Colonic mucosa (tissue), 4 donors: Measurements from ENCODE around the gene PEDS1. TPM values are rescaled to one million over a fixed set of nuclear protein-coding genes. Genes with fewer than 3 reads are reported as not detected.

Experiments
- DNase-seq: peaks from one replicate; pipeline ENCODE4 v3.0.0-alpha.2; 2020
- H3K27ac ChIP-seq: fragments of 200-600 bp; one replicate; pipeline ENCODE4 v1.8.0; 2021
- H3K27me3 ChIP-seq: fragments of 200-600 bp; one replicate; pipeline ENCODE4 v1.8.0; 2021
- H3K36me3 ChIP-seq: fragments of 200-600 bp; one replicate; pipeline ENCODE4 v1.8.0; 2021
- H3K4me1 ChIP-seq: fragments of 200-600 bp; one replicate; pipeline ENCODE4 v1.8.0; 2021; ENCODE audit warnings: mild to moderate bottlenecking
- H3K4me3 ChIP-seq: fragments of 200-600 bp; one replicate; pipeline ENCODE4 v1.8.0; 2021
- H3K9ac ChIP-seq, 2 donors: one replicate each; pipeline ENCODE4 v1.7.0; 2013; ENCODE audit warnings: control low read depth in 2 of 2, low read depth in 2 of 2, low read length in 2 of 2
- H3K9me3 ChIP-seq: fragments of 200-600 bp; one replicate; pipeline ENCODE4 v1.8.0; 2021
- CTCF ChIP-seq: fragments of 200-600 bp; IDR thresholded peaks from one replicate; pipeline ENCODE4 v1.8.0; 2022; ENCODE audit warnings: antibody characterized with exemption, mild to moderate bottlenecking
- intact Hi-C: fragments of 100-400 bp; cut with DNase I; formaldehyde crosslinking; loops from one replicate; pipeline ENCODE4 v1.14.1; 2022
- total RNA-seq, 2 donors: library from RNA; stranded (reverse); fragmentation: NEBNext Ultra II Directional in 1 of 2; extraction: Animal tissue kit (Norgen Biotek cat#: 25700) in 1 of 2; gene quantifications; one replicate each; pipeline ENCODE4 v1.2.1, GENCODE V29; 2021
- donor health status: healthy.
- donor health status: DM: no; HTN: no; CAD: no.
- donor health status: DM: no; HTN: no; CAD: no.

Gene PEDS1
- total RNA-seq, 2 donors from 2014 or later, result 23.1 to 29.1 TPM

- TF ChIP-seq CTCF, result no peak
- Histone ChIP-seq H3K9me3 (no peaks in the 10 kb centered on the region), H3K9ac (no peak overlapping the region), H3K27me3 (no peaks in the 10 kb centered on the region), H3K36me3 (peaks cover 11% of the 10 kb centered on the region), H3K4me3 (no peak overlapping the region), H3K27ac (peak overlapping the region; percentile 36), H3K4me1 (no peaks in the 10 kb centered on the region)
- intact Hi-C loops, result no loop called here
- DNase-seq, result peak; percentile 84
Measured at GRCh38 chr20:50126662-50127061, 26.9 kb downstream of the PEDS1 start.

GRCh38 chr20:50125279-50125678 lies 28.2 kb downstream of the PEDS1 start:
- H3K9me3 ChIP-seq, result no peaks in the 10 kb centered on the region

GRCh38 chr20:50124496-50124895 lies 29.0 kb downstream of the PEDS1 start:
- intact Hi-C loops, result no loop called here
- Histone ChIP-seq H3K9me3 (no peaks in the 10 kb centered on the region), H3K27me3 (no peaks in the 10 kb centered on the region), H3K36me3 (peaks cover 11% of the 10 kb centered on the region), H3K4me1 (no peaks in the 10 kb centered on the region), H3K9ac (no peak overlapping the region), H3K4me3 (no peak overlapping the region), H3K27ac (no peak overlapping the region)
- no peak for TF ChIP-seq CTCF
- no peak for DNase-seq

More at GRCh38 chr20:50125279-50125678, 28.2 kb downstream of the PEDS1 start:
- Histone ChIP-seq H3K27ac (no peak overlapping the region), H3K36me3 (peaks cover 11% of the 10 kb centered on the region), H3K4me1 (no peaks in the 10 kb centered on the region), H3K27me3 (no peaks in the 10 kb centered on the region), H3K9ac (no peak overlapping the region), H3K4me3 (no peak overlapping the region)
- no peak for DNase-seq
- no peak for TF ChIP-seq CTCF
- intact Hi-C loops, result no loop called here

DNA sequence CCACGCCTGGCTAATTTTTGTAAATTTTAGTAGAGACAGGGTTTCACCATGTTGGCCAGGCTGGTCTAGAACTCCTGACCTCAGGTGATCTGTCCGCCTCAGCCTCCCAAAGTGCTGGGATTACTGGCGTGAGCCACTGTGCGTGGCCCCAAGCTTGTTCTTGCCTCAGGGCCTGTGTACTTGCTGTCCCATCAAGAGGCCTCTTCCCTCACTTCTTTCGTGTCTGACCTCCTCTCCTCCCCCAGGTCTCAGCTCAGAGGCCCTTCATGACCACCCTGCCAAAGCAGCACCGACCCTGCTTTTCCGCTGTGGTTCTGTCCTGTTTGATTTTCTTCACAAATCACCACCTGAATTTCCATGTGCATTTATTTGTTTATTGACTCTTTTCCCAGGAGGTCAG lies 30.1 kb downstream of the PEDS1 start:
- Histone ChIP-seq H3K36me3 (peaks cover 11% of the 10 kb centered on the region), H3K9ac (no peak overlapping the region), H3K9me3 (no peaks in the 10 kb centered on the region), H3K4me1 (no peaks in the 10 kb centered on the region), H3K4me3 (no peak overlapping the region), H3K27ac (no peak overlapping the region), H3K27me3 (no peaks in the 10 kb centered on the region)
- no peak for TF ChIP-seq CTCF
- intact Hi-C loops, result no loop called here
- no peak for DNase-seq

GRCh38 chr20:50122763-50123162 lies 30.8 kb downstream of the PEDS1 start:
- Histone ChIP-seq H3K9ac (no peak overlapping the region), H3K36me3 (peaks cover 7% of the 10 kb centered on the region), H3K27ac (no peak overlapping the region), H3K27me3 (no peaks in the 10 kb centered on the region), H3K9me3 (no peaks in the 10 kb centered on the region), H3K4me3 (no peak overlapping the region), H3K4me1 (no peaks in the 10 kb centered on the region)
- DNase-seq, result no peak
- TF ChIP-seq CTCF, result no peak
- intact Hi-C loops, result no loop called here
